ENCODE measurements around the gene FAU.

DNA sequence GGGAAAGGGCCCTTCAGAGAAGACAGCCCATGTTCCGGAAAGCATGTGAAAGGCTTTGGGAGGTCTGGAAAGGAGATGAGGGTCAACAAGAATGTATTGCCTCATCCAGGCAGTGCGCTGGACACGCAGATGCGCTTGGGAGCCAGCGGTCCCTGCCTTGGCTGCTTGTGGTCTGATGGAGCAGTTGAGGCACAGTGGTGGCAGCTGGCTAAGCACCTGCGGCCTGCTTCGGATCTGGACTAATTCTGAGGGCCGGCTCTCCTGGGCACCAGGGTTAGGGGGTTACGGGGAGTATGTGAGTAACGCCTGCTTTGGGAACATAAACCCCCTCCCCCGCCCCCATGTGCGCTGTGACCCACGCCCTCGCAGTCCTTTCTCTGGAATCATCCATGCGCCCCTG lies 14.9 kb downstream of the FAU start:
- TF ChIP-seq POLR2AphosphoS5 (IDR thresholded peaks at IDR 0.05; ENCODE audit: low read depth, low read length) (no peak), TAF1 (IDR thresholded peaks at IDR 0.05; ENCODE audit: borderline replicate concordance, insufficient read depth, low read length) (no peak)
- TF ChIP-seq, protein P1, sequence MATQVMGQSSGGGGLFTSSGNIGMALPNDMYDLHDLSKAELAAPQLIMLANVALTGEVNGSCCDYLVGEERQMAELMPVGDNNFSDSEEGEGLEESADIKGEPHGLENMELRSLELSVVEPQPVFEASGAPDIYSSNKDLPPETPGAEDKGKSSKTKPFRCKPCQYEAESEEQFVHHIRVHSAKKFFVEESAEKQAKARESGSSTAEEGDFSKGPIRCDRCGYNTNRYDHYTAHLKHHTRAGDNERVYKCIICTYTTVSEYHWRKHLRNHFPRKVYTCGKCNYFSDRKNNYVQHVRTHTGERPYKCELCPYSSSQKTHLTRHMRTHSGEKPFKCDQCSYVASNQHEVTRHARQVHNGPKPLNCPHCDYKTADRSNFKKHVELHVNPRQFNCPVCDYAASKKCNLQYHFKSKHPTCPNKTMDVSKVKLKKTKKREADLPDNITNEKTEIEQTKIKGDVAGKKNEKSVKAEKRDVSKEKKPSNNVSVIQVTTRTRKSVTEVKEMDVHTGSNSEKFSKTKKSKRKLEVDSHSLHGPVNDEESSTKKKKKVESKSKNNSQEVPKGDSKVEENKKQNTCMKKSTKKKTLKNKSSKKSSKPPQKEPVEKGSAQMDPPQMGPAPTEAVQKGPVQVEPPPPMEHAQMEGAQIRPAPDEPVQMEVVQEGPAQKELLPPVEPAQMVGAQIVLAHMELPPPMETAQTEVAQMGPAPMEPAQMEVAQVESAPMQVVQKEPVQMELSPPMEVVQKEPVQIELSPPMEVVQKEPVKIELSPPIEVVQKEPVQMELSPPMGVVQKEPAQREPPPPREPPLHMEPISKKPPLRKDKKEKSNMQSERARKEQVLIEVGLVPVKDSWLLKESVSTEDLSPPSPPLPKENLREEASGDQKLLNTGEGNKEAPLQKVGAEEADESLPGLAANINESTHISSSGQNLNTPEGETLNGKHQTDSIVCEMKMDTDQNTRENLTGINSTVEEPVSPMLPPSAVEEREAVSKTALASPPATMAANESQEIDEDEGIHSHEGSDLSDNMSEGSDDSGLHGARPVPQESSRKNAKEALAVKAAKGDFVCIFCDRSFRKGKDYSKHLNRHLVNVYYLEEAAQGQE (IDR thresholded peaks at IDR 0.05; ENCODE audit: insufficient read depth in 1 of 2, low read depth in 2 of 2, low read length in 2 of 2) = no peak
